Neuron (in vitro differentiated cells): Measurements from ENCODE around the gene HLA-DRB5.
"Not testable (repeated sequence)": the region's sequence is repeated elsewhere in the genome, so short reads cannot be mapped to it uniquely, and the experiment has no call there.

ENCODE experiments used
- H2AFZ ChIP-seq: one replicate; pipeline ENCODE4 v1.6.1; 2013; ENCODE audit warnings: low read depth, mild to moderate bottlenecking, inconsistent platforms, low read length, moderate library complexity
- H3K27me3 ChIP-seq: one replicate; pipeline ENCODE4 v1.6.1; 2013; ENCODE audit warnings: low read length; ENCODE audit not compliant: insufficient read depth
- H3K36me3 ChIP-seq: one replicate; pipeline ENCODE4 v1.6.1; 2013; ENCODE audit warnings: low read length; ENCODE audit not compliant: insufficient read depth
- H3K4me1 ChIP-seq: one replicate; pipeline ENCODE4 v1.6.1; 2013; ENCODE audit warnings: low read length; ENCODE audit not compliant: insufficient read depth
- H3K4me3 ChIP-seq: 2 replicates; pipeline ENCODE4 v1.5.1; 2013; ENCODE audit warnings: mild to moderate bottlenecking, low read length, moderate library complexity
- H3K9me3 ChIP-seq: one replicate; pipeline ENCODE4 v1.6.1; 2013; ENCODE audit warnings: low read length

HLA-DRB5 gene

DNA sequence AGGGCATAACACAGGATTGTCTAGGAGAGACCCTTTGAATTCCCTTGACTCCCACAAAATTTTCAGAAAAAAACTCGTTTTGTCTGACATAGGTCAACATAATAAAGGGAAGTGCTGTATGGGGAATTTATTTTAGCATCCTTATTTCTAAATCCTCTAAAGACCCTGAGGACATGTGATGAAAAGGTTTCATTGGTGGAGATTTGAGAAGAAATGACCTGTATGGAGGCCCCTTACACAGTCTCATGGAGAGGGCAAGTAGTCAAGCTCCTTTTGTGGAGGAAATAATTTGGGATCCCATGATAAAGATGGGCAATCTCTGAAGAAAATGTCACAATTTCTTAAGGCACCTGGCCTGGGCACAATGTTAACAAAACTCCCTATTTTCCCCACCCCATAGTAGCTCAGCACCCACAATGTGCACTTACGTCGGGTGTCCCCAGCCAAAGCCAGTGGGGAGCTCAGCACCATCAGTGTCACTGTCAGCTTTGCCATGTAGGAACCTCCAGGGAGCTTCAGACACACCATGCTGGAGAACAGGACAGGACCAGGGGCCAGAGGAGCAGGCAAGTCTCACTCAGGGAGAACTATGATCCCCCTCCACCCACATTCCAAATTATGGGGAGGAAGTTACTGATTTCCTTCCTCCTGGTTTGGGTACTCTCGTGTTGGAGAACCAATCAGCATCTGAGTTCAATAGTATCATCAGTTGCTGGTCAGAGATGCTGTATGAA lies at the start of gene HLA-DRB5:
Gene HLA-DRB5 (minus strand): TSS at position 591 of the 734 bp plus-strand sequence. CDS start 63 bp downstream, at position 528.
- Histone ChIP-seq H3K4me3 (no peak within 1 kb of the TSS), H2AFZ (no peak within 1 kb of the TSS), H3K9me3 (no peaks in the 10 kb centered on the region), H3K4me1 (no peaks in the 10 kb centered on the region), H3K36me3 (no peaks in the 10 kb centered on the region), H3K27me3 (no peaks in the 10 kb centered on the region)

DNA sequence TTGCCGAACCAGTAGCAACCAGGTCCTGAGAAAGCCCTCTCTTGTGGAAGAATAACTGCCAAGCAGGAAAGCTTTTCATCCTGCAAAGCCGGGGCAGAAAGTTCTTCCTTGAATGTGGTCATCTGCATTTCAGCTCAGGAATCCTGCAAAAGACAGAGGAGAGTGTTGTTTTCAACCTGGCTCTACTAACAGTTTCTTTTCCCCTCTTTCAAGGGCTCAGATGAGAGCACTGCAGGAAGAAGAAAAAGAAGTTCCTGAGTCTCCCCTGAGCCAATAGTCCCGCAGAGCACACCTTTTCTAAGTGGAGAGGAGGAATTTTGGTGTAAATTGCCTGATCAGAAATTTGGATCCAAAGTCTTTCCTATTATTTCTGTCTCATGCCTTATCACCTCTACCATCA lies 48.9 kb upstream of the HLA-DRB5 start:
- Histone ChIP-seq H3K4me3 (no peak overlapping the region), H3K36me3 (no peaks in the 10 kb centered on the region), H2AFZ (no peak overlapping the region), H3K4me1 (no peaks in the 10 kb centered on the region), H3K27me3 (peaks cover 10% of the 10 kb centered on the region), H3K9me3 (no peaks in the 10 kb centered on the region)

DNA sequence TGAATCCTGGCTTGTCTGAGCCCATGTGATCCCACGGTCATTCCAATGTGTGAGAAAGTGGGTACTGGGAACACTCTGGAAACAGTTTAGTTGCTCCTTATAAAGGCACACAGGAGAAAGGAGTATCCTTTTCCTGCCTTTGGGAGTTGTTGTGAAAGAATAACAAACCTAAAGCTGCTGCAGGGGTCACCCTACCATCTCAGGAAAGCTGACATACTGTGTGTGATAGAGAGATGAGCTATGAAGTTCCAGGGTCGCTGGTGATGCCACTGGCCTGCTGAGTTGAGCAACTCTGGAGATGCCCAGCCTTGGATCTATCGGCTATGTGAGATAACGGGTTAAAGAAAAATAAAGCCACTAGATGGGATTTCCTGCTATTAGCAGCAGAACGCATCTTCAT lies 47.4 kb upstream of the HLA-DRB5 start:
- H3K4me1 ChIP-seq, H2AFZ ChIP-seq, H3K36me3 ChIP-seq, H3K4me3 ChIP-seq, H3K9me3 ChIP-seq, H3K27me3 ChIP-seq: not testable (repeated sequence)

DNA sequence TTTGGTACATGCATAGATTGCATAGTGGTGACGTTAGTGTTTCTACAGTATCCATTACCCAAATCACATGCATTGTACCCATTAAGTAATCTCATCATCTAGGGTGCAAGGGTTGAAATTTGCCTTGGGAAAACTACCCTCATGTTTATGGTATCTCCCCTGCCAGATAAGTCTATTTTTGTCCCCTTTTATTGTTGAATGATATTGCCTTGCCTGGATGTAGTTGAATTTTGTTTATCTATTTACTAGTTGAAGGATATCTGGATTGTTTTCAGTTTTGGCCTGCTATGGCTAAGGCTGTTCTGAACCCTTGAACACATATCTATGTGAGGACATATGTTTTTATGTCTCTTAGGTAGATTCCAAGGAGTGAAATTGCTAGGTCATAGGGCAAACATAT lies 46.2 kb upstream of the HLA-DRB5 start:
- H3K9me3 ChIP-seq, result no peaks in the 10 kb centered on the region
- no peaks in the 10 kb centered on the region for H3K36me3 ChIP-seq
- H3K27me3 ChIP-seq, result no peaks in the 10 kb centered on the region
- H3K4me3 ChIP-seq, result no peak overlapping the region
- no peaks in the 10 kb centered on the region for H3K4me1 ChIP-seq
- no peak overlapping the region for H2AFZ ChIP-seq

DNA sequence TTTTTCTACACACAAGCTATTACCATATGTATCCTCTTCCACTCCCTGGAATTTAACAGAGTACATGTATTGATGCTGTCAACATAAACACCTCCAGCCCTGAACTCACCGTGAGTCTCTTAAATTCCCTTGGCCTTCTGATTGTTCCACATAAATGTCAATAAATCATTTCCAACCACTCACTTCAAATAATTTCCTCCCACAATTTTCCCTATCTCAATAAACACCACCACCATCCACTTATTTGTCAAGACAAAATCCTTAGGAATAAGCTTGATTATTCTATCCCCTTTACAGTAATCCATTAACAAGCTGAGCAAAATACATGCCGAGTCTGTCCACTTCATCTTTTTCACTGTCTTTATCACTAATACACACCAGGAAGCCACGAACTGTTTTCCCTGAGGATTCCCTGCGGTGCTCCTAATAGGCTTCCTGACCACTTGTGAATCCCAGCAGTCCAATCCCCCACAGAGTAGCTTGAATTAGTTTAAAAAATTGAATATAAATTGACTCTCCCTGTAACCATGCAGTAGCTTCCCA lies 40.3 kb upstream of the HLA-DRB5 start:
- no peaks in the 10 kb centered on the region for H3K9me3 ChIP-seq
- no peaks in the 10 kb centered on the region for H3K27me3 ChIP-seq
- no peak overlapping the region for H3K4me3 ChIP-seq
- no peak overlapping the region for H2AFZ ChIP-seq
- H3K4me1 ChIP-seq, result no peaks in the 10 kb centered on the region
- H3K36me3 ChIP-seq, result no peaks in the 10 kb centered on the region

DNA sequence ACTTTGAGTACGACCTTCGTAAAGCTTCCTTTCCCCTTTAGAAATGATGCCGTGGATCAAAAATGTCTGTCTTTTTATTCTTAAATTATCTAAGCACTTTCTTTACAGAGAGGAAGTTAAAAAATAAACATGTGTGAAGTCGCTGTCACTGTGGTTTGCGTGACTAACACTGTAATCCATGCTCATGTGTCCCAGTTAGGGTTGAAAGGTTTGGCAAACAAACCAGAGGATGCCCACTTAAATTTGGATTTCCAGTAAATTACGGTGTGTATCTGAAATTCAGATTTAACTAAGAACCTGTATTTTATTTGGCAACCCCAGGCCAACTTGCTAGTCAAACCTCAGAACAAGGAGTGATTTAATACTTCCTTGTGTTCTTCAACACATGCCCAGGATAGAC lies 38.5 kb upstream of the HLA-DRB5 start:
- no peaks in the 10 kb centered on the region for H3K27me3 ChIP-seq

DNA sequence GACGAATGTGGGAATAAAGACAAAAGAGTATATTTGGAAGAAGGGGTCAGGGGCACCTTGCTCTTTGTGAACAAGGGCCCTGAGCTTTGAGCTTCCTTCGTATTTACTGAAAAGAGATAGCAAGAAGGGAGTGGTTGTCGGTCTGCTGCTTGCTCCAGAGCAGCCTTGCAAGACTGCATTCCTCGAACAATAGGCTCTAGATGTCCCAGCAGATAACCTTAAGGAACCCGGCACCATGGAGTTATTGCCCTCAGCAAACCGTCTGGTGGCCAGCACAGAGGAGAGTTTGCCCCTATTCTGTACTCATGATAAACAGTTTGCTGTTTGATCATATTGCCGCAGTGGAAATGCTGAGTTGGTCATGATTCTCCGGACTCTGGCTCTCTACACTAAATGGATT lies 36.9 kb upstream of the HLA-DRB5 start:
- H3K4me3 ChIP-seq, result no peak overlapping the region
- H3K9me3 ChIP-seq, result no peaks in the 10 kb centered on the region
- no peaks in the 10 kb centered on the region for H3K27me3 ChIP-seq
- H3K36me3 ChIP-seq, result no peaks in the 10 kb centered on the region
- no peaks in the 10 kb centered on the region for H3K4me1 ChIP-seq
- no peak overlapping the region for H2AFZ ChIP-seq

More for the DNA sequence above, 38.5 kb upstream of the HLA-DRB5 start:
- Histone ChIP-seq H2AFZ (no peak overlapping the region), H3K4me3 (no peak overlapping the region), H3K4me1 (no peaks in the 10 kb centered on the region), H3K9me3 (no peaks in the 10 kb centered on the region), H3K36me3 (no peaks in the 10 kb centered on the region)

DNA sequence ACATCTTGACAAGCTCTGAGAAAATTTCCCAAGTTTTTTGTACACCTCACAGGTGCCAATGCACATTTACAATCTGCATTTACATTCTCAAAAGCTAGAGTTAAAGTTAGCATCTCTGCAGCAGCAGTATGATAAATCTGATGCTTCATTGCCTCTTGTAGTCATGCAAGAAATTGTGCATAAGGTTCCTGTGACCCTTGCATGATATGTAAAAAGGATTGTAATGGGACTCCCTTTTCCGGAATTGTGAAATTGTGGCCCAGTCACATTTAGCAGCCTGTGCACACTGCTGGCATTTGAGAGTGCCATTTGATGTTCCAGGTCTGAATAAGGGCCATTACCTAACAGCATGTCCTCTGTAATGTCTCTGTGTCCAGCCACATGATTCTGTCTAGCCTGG lies 35.4 kb upstream of the HLA-DRB5 start:
- Histone ChIP-seq H3K4me3 (no peak overlapping the region), H2AFZ (no peak overlapping the region), H3K36me3 (no peaks in the 10 kb centered on the region), H3K27me3 (no peaks in the 10 kb centered on the region), H3K4me1 (no peaks in the 10 kb centered on the region), H3K9me3 (no peaks in the 10 kb centered on the region)

DNA sequence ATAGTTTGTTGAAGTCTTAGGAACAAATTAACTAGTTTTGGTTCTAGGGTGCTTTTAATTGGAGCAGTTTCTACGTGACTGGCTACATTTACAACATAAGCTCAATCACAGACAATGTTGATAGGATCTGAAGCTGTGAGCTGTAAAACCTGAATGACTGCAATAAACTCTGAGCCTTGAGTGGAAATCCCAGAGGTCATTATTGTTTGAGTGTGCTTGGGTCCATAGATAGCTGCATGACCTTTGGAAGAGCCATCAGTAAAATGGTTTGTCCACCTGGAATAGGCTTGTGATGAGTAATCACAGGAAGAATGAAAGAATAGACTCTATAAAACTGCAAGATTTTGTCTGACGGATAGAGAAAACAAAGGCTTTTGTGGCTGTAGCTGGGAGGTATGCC lies 32.9 kb upstream of the HLA-DRB5 start:
- no peaks in the 10 kb centered on the region for H3K9me3 ChIP-seq
- H3K4me1 ChIP-seq, result no peaks in the 10 kb centered on the region
- no peak overlapping the region for H3K4me3 ChIP-seq
- no peaks in the 10 kb centered on the region for H3K27me3 ChIP-seq
- H3K36me3 ChIP-seq, result no peaks in the 10 kb centered on the region
- H2AFZ ChIP-seq, result no peak overlapping the region

DNA sequence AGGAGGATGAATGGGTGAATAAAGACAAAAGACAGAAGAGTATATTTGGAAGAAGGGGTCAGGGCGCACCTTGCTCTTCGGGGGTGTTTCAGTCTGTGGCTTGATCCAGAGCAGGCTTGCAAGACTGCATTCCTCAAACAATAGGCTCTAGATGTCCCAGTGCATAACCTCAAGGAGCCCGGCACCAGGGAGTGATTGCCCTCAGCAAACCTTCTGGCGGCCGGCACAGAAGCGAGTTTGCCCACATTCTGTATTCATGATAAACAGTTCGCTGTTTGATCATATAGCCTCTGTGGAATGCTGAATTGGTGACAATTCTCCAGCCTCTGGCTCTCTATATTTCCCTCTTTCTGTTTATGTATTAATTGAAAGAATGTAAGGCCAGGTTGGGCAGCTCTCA lies 29.7 kb upstream of the HLA-DRB5 start:
- H3K27me3 ChIP-seq, result no peaks in the 10 kb centered on the region
- no peaks in the 10 kb centered on the region for H3K4me1 ChIP-seq
- no peaks in the 10 kb centered on the region for H3K9me3 ChIP-seq
- H3K36me3 ChIP-seq, result no peaks in the 10 kb centered on the region
- H3K4me3 ChIP-seq, result no peak overlapping the region
- H2AFZ ChIP-seq, result no peak overlapping the region

DNA sequence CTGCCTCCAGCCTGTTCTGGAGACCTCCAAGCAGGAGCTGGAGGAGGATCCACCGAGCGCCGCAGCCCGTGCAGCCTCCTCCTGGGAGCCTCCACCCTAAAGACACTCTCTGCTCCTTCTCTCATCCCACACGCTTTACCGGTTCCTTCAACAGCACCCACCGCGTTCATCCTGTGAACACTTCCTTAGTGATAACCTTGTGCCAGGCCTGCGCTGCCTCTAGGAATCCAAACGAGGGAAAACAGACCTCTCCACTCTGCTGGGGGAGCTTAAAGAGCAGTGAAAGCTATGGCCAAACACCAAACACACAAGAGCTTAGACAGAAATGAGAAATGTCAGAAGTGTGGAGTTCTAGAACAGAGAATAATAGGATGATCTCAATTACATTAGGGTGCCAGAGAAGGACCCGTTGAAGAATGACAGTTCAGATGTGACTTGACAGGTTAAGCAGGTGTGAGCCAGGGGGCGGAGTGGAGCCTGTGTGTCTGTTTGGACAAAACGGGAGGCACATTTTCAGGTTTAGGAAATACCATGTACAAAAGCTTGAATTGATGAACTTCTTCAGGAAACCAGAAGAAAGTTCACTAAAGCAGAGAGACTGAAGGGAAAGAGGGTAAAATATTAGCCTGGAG lies 28.5 kb upstream of the HLA-DRB5 start:
- Histone ChIP-seq H3K36me3 (no peaks in the 10 kb centered on the region), H2AFZ (no peak overlapping the region), H3K27me3 (no peaks in the 10 kb centered on the region), H3K9me3 (no peaks in the 10 kb centered on the region), H3K4me3 (no peak overlapping the region), H3K4me1 (no peaks in the 10 kb centered on the region)

DNA sequence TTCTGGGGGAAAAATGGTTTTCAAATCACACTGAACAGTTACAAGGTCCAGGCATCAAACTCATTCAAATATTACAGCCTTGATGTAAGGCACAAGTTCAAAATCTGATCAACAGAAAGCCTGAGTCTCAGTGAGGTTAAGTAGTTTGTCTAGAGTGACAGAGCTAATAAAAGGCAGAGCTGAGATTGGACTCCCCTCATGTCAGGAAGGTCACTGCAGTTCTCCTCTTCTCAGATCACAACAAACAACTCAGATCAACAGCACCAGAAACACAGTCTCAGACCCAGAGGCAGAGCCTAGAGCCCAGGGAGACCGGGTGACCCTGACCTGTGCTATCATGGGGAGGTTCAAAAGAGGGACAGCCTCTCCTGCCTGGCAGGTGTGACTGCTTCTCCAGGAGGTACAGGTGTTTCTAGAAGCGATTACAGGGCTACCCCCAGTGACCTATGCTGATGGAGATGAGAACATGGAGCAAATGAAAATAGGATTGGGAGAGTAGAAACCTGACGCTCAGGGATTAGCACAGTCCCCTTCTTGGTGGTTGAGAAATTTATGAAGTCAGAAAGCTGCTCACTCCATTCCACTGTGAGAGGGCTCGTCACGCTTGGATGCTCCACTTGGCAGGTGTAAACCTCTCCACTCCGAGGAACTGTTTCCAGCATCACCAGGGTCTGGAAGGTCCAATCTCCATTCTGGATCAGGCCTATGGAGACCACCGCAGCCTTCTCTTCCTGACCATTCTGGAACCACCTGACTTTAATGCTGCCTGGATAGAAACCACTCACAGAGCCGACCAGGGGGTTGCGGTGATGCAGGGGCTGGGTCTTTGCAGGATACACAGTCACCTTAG lies 24.3 kb upstream of the HLA-DRB5 start:
- Histone ChIP-seq H3K36me3 (no peaks in the 10 kb centered on the region), H3K4me3 (no peak overlapping the region), H3K27me3 (no peaks in the 10 kb centered on the region), H2AFZ (no peak overlapping the region), H3K9me3 (no peaks in the 10 kb centered on the region), H3K4me1 (no peaks in the 10 kb centered on the region)
